Coronary artery (tissue), 2 donors: ENCODE data around the gene RIMBP3C.
"Not testable (repeated sequence)": the region's sequence is repeated elsewhere in the genome, so short reads cannot be mapped to it uniquely, and the experiment has no call there.

Experiments used
- DNase-seq: peaks from one replicate; pipeline ENCODE4 v3.0.0-alpha.2; 2017; ENCODE audit warnings: low spot score
- H3K27ac ChIP-seq, 2 donors: fragments of 200-600 bp; sonication (generic); one replicate each; pipeline ENCODE4 v1.5.1; 2016 to 2019
- H3K4me3 ChIP-seq: fragments of 200-600 bp; sonication (generic); 2 replicates; pipeline ENCODE4 v1.5.1; 2016; ENCODE audit warnings: mild to moderate bottlenecking, moderate library complexity

Gene RIMBP3C

DNA sequence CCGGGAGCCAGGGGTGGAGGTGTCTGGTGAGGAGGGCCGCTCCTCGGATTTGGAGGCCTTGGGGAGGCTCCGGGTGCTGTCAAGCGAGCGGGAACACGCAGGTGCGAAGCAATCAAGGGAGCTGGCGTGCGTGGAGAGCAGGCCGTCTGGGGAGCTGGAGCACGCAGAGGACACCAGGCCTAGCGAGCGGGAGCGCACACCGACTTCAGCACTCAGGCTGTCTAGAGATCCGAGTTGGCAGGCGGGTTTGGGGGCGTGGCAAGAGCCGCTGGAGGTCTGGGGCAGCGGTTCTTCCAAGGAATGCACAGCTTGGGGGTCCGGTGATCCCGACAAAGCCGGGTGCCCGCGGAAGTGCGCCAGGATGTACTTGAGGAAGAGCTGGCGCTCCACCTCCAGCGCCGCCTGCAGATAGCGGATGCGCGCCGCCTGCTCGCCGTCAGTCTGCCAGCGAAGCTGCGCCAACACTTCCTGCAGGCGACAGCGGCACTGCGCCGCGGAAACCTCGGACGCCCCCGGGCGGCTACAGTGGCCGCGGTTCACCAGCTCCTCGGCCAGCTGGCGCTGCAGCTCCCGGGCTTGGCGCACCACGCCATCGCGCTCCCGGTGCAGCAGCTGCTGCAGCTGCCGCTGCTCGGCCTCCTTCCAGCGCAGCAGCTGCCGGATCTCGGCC lies 1.1 kb downstream of the RIMBP3C start:
- not testable (repeated sequence) for H3K4me3 ChIP-seq, DNase-seq, H3K27ac ChIP-seq

DNA sequence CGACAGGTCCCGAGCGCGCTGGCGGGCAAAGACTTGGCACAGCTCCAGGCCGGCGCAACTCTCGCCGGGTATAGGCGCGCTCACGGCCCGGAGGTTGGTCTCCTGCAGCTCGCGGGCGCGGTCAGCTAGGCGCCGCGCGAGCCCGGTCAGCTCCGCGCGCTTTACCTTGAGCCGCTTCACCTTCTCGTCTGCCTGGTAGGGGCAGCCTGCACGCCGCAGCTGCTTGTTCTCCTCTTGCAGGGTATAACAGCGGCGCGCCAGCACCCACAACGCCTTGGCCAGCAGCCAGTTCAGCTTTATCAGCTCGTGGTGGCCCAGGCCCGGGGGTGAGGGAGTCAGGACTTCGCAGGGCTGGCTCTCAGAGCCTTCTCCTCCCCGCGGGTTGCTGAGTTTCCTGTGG lies 1.7 kb downstream of the RIMBP3C start:
- not testable (repeated sequence) for DNase-seq, H3K27ac ChIP-seq, H3K4me3 ChIP-seq

DNA sequence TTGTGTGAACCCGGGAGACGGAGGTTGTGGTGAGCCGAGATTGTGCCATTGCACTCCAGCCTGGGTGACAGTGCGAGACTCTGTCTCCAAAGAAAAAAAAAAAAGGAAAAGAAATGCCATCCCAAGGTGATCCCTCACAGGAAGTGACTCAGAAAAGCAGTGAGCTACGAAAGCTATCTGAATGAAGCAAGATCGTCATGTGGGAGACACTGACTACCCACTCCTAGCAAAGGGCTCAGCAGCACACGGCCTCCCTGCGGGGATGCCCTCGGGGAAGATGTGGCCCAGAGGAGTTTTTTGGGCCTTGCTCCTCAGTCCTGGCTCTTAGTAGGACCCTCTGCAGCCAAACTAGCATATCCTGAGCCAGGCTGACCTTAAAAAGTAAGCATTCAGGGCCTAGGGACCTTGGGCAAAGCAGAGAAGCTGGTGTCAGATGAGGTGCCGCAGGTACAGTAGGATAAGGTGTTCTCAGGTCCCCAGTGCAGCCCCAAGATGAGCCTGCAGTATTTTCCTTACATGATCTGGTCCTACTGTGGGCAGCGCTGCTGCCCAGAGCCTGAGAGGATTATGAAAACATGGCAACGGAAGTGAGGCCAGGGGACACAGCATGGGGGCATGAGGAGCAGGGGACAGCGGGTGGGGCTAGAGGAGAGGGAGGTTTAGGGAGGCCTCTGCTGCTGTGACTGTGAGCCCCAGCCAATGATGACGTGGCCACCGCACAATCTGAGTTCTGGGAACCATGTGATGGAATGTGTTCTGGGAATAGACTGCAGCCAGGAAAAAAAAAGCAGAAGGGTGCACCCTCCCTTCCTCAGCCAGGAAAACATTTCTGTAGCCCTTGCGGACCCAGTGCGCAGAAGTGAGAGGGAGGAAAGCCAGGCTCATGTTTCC lies 6.6 kb downstream of the RIMBP3C start:
- H3K4me3 ChIP-seq, H3K27ac ChIP-seq, DNase-seq: not testable (repeated sequence)

DNA sequence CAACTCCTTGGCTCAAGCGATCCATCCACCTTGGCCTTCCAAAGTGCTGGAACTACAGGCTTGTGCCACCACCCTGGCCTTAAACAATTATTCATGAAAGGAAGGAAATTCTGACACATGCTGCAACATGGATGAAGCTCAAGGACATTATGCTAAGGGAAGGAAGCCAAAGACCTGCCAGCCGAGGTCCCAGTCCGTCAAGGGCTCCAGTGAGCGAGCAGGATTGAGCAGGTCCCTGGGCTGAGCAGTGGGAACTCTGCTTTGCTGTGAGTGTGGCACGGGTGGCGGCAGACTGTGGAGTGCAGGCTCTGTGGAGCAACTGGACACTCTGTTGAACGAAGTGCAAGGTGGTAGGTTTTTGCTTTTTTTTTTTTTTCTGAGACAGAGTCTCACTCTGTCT lies 11.4 kb downstream of the RIMBP3C start:
- not testable (repeated sequence) for H3K4me3 ChIP-seq, DNase-seq, H3K27ac ChIP-seq

DNA sequence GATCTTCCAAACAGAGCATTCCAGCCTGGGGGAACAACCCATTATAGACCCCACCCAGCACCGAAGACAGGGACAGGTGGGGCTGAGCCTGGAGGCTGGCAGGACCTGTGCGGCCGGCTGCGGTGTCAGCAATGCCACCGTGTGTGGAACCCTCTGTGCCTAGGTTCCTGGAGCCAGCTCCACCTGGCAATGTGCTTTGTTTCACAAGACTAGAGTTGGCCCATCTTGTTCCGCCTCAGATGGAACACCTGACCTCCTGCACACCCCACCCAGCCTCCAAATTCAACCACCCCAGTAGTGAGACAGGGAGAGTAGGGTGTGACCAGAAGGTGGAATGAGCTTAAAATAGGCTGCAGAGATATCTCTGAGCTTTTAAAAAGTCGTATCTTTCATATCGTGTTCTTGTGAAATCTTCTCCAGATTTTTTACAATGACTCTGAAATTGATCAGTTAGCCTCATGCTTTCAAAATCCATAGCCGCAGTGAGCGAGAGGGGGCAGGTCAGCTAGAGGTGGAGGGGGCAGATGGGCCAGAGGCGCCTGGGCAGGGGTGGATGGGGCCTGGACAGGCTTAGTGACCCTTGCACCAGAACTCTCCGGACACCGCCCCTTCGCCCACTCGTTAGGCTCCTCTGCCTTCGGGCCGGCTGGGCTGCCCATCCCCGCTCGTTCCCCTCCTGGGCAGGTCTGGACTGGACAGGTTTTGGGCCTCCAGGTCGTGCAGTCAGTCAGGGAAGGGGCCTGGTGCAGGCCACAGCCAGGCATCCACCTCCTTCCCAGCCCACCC lies 18.2 kb downstream of the RIMBP3C start:
- H3K27ac ChIP-seq, DNase-seq, H3K4me3 ChIP-seq: not testable (repeated sequence)

DNA sequence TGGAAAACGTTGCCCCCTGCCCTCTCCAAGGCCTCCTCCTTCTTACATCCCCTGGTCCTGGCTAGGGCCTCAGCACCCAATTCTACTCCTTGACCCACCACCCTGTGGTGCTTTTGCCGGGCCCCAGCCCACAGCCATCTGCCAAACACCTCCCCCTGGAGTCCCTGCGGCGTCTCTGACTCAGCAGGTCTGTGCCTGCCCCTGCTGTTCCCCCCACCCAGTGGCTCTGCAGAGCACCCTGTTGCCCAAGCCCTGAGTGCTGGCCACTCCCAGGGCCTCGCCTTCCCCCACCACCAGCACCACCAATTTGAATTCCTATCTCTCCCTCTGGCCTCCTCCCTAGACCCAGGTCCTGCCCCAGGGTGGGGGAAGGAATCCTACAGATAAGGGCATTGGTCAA lies 19.7 kb downstream of the RIMBP3C start:
- not testable (repeated sequence) for DNase-seq, H3K4me3 ChIP-seq, H3K27ac ChIP-seq

DNA sequence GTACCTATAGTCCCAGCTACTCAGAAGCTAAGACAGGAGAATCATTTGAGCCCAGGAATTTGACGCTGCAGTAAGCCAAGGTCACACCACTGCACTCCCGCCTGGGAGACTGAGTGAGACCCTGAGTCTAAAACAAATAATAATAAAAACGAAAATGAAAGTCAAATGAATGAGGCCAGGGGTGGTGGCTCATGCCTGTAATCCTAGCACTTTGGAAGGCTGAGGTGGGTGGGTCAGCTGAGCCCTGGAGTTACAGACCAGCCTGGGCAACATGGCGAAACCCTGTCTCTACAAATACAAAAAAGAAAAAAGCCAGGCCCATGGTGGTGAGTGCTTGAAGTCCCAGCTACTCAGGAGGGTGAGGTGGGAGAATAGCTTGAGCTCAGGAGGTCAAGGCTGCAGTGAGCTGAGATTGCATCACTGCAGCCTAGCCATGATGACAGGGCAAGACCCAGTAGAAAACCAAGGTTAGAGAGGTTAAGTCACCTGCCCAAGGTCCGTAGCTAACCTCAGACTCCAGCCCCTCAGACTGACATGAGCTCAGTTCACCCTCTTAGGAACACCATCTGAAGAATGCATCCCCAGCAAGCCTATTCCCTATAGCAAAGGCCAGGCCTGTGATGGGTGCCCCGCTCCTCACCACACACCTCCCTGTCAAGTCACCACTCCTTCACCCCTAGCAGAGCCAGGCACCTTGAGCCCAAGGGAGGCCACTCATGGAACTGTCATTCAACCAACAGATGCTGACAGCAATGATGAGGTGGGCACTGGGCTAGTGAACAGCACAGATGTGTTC lies 24.4 kb downstream of the RIMBP3C start:
- H3K4me3 ChIP-seq, DNase-seq, H3K27ac ChIP-seq: not testable (repeated sequence)

DNA sequence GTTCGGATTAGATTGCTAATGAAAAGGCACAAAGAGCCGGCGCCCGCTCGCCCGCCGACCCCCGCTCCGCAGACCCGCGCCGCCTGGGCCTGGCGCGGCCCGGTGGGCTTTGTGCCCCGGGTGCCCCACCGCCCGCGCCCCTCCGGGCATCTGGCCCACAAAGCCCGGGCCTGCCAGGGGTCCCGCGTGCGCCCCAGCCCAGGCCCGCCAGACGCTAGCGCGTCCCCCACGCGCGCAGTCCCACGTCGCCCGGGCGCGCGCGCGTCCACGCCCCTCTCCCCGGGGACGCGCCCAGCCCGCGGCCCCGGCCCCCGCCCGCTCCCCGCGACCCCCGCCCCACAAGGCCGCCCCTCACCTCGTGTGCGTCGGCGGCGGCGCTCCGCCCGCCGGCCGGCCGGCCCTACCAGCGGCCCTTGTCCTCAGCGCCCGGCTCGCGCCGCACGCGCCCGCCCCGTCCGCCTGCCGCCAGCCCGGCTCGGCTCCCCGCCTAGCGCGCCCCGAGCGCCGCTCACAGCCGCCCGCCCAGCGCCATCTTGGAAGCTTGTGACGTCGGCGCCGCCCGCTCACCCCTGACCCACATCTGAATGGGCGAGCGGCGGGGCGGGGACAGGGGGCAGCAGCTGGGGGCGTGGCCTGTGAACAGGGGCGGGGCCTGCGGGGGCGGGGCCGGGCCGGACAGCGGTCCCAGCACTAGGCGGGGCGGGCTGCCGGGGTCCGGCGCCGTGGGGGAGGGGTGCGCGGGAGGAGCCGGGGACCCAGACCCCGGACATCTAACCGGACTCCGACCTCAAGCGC lies 34.1 kb downstream of the RIMBP3C start:
- H3K27ac ChIP-seq, DNase-seq, H3K4me3 ChIP-seq: not testable (repeated sequence)

DNA sequence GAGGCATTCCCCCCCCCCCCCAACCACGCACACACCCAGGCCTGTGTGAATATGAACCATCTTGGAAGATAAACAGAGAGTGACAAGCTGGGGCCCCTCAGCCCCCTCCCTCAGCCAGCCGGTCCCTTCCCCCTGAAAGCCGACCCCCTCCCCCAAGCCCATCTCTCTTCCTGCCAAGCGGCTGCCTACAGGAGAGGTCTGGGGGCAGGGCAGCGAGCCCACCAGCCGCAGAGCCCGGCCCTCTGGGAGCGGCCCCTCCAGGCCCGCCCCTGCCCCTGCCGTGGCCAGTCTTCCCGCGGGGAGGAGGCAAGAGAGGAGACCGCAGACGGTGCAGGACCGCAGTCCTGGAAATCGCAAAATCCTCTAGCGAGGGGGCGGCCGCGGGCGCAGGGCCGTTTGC lies 34.7 kb downstream of the RIMBP3C start:
- not testable (repeated sequence) for DNase-seq, H3K27ac ChIP-seq, H3K4me3 ChIP-seq

DNA sequence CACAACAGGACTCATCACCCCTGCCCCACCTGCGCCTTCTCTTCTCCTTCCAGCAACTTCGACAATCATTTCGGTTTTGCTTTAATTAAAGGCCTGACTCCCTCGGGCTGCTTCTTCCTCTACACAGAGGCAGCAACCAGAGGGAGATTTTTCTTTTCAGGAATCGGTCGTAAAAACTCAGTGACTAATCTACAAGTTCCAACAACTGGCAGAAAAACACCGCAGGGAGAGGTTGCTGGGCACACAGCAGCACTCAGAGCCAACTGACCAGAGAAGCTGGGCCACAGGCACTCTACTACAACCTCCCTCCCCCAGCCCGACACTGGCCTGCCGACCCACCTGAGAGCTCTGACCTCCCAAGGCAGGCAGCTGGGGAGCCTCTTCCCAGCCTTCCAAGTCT lies 36.0 kb downstream of the RIMBP3C start:
- DNase-seq, H3K27ac ChIP-seq, H3K4me3 ChIP-seq: not testable (repeated sequence)

DNA sequence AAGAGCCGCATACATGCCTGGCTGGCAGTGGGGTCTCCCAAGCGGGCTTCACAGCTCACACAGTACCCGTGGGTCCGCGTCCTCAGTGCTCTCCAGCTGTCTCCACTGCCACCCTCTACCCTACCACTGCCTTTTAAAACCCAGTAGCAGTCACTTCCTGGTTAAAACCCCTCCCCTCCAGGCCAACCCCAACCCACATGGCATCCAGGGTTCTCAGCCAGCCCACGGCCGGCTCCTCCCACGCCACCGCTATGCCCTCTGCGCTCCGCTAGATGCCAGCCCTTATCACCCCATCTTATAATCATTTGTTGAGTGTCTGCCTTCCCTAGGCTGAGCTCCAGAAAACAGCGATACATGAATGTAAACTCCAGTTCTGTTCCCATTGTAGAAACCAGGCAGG lies 37.1 kb downstream of the RIMBP3C start:
- H3K4me3 ChIP-seq, H3K27ac ChIP-seq, DNase-seq: not testable (repeated sequence)

DNA sequence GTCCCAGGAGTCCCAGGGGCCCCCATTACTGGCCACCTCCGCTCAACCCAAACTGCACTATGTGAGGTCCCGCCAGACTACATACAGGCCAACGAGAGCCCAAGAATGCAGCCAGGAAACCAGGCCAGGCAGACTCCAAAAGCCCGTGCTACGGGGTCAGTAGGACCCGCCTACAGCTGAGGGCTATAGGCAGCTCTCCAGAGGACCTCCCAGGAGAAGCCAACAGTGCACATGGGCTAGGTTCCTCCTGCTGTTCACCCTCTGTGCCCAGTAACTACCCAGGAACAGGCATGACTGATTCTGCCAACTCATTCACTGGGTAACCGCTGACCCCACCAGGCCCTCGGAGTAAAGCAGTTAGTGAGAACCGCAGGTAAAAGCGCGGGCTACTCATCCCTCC lies 39.2 kb downstream of the RIMBP3C start:
- DNase-seq, H3K27ac ChIP-seq, H3K4me3 ChIP-seq: not testable (repeated sequence)

DNA sequence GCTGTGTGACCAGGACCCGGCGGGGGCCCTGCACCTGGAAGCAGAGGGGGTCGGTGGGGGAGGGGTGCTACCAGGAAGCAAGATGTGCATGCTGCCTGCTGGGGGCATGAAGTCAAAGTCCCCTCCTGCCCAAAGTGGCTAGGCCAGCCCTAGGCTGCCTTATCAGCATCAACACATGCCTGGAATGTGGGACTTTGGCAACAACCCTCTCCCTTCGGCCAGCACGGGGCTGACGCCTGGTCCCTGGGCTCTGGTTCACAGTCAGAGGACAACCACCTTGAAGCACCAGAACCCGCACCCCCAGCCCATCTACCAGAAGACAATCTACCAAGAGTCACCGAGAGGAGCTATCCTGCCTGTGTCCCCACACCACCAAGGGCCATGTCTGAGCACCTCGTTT lies 40.9 kb downstream of the RIMBP3C start:
- not testable (repeated sequence) for DNase-seq, H3K27ac ChIP-seq, H3K4me3 ChIP-seq

DNA sequence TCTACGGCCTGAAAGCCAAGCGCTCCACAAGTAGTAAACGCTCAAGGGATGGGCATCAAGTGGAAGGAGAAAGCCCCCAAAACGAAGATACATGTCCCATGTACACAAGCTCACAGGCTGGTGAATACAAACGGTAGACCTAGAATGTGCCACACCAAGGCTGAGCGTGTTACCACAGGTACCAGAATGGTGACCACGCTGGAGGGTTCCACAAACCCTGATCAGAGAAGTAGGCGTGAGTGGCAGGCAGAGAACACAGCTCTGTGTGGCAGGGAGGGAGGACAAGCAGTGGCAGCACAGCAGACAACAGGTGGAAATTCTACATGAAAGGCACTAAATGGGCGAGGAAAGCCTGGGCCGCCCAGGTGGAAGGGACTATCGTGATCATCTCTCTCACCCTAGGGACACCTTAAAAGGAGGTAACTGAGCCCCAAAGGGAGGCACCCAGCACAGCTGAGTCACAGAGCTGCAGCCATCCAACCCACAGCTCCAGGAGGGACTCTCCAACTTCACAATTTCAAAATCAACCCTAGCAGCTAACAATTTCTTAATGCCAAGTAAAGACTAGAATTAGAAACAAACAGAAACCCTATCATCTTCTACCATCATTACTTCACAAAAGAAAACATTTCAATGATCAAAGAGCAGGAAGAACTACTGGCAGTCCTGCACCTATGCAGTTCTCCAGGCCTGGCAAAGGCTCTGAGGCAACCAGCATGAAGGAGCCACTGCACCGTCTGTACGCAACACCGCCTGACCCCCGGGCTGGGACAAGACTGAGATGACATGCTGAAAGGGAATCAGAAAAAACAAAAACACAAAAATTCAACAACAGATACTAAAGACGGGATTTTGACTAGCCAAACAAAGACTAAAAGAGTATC lies 51.4 kb downstream of the RIMBP3C start:
- not testable (repeated sequence) for H3K27ac ChIP-seq, DNase-seq

DNA sequence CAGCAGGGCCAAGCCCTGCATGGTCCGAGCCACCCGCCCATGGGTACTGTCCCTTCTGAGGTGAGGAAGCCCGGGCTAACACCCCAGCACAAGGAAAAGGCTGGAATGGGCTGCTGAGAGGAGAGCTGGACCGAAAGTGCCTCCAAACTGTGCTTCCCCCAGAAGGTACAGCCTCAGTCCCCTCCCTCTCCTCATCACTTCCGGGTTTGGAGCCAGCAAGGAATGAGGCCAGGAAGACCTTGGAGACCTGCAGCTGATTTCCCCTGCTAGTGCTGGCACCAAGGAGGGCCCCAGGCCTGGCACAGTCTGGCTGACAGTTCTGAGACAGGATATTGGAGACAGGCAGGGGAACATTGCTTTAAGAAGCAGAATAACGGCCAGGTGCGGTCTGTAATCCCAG lies 52.8 kb downstream of the RIMBP3C start:
- not testable (repeated sequence) for DNase-seq, H3K4me3 ChIP-seq, H3K27ac ChIP-seq

More for the DNA sequence above, 51.4 kb downstream of the RIMBP3C start:
- not testable (repeated sequence) for H3K4me3 ChIP-seq

DNA sequence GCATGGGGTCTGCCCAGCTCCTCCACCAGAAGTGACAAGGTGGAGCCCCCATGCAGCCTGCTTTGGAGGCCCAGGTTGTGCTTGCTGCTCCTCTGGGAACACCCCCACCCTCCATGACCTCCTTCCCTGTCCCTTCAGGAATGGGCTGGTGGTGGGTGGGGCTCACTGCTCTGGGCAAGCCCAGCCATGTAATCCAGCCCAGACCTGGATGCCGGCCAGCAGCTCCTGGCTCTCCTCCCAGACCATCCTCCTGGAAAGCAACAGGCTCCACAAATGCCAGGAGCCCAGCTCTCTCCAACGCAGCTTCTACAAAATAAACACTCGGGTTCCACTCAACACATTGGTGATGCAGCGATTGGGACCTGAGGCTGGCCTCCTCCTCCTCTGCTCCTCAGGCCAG lies 53.3 kb downstream of the RIMBP3C start:
- H3K27ac ChIP-seq, DNase-seq, H3K4me3 ChIP-seq: not testable (repeated sequence)
